ENCODE data around the gene ZSWIM8.

ZSWIM8 gene

GRCh38 chr10:73799899-73800559 is 14.6 kb downstream of the ZSWIM8 start:
- Histone ChIP-seq H3K9me3 (ENCODE audit: insufficient read depth, low read depth, low read length) (no peaks in the 10 kb centered on the region), H3K9ac (ENCODE audit: low read depth, low read length) (no peak overlapping the region), H3K27ac (ENCODE audit: low read length) (no peak overlapping the region), H3K27me3 (ENCODE audit: insufficient read depth, low read length) (no peaks in the 10 kb centered on the region), H3K4me3 (ENCODE audit: low read length) (no peak overlapping the region), H3K36me3 (ENCODE audit: insufficient read depth, low read depth, low read length) (peaks cover 82% of the 10 kb centered on the region), H3K4me1 (ENCODE audit: insufficient read depth, low read length) (no peaks in the 10 kb centered on the region)

- Histone ChIP-seq H3K9me3 (ENCODE audit: insufficient read depth, low read depth, low read length) (no peaks in the 10 kb centered on the region), H3K36me3 (ENCODE audit: insufficient read depth, low read depth, low read length) (peaks cover 80% of the 10 kb centered on the region), H3K27me3 (ENCODE audit: insufficient read depth, low read length) (no peaks in the 10 kb centered on the region), H3K4me1 (ENCODE audit: insufficient read depth, low read length) (no peaks in the 10 kb centered on the region), H3K27ac (ENCODE audit: low read length) (no peak overlapping the region), H3K4me3 (ENCODE audit: low read length) (no peak overlapping the region), H3K9ac (ENCODE audit: low read depth, low read length) (no peak overlapping the region)
Measured at GRCh38 chr10:73800560-73801252, 15.3 kb downstream of the ZSWIM8 start.

GRCh38 chr10:73801253-73801590 is 15.8 kb downstream of the ZSWIM8 start:
- no peaks in the 10 kb centered on the region for H3K4me1 ChIP-seq (ENCODE audit: insufficient read depth, low read length)
- no peak overlapping the region for H3K27ac ChIP-seq (ENCODE audit: low read length)
- H3K36me3 ChIP-seq (ENCODE audit: insufficient read depth, low read depth, low read length) = peaks cover 81% of the 10 kb centered on the region
- no peak overlapping the region for H3K4me3 ChIP-seq (ENCODE audit: low read length)
- no peak overlapping the region for H3K9ac ChIP-seq (ENCODE audit: low read depth, low read length)
- no peaks in the 10 kb centered on the region for H3K27me3 ChIP-seq (ENCODE audit: insufficient read depth, low read length)
- H3K9me3 ChIP-seq (ENCODE audit: insufficient read depth, low read depth, low read length) = no peaks in the 10 kb centered on the region

- no peak overlapping the region for H3K27ac ChIP-seq (ENCODE audit: low read length)
- H3K9ac ChIP-seq (ENCODE audit: low read depth, low read length) = no peak overlapping the region
- no peaks in the 10 kb centered on the region for H3K4me1 ChIP-seq (ENCODE audit: insufficient read depth, low read length)
Measured at GRCh38 chr10:73802276-73802991, 17.0 kb downstream of the ZSWIM8 start.

GRCh38 chr10:73803680-73804286 is 18.4 kb downstream of the ZSWIM8 start:
- Histone ChIP-seq H3K4me3 (ENCODE audit: low read length) (no peak overlapping the region), H3K9ac (ENCODE audit: low read depth, low read length) (no peak overlapping the region), H3K27me3 (ENCODE audit: insufficient read depth, low read length) (no peaks in the 10 kb centered on the region), H3K36me3 (ENCODE audit: insufficient read depth, low read depth, low read length) (peaks cover 78% of the 10 kb centered on the region), H3K27ac (ENCODE audit: low read length) (no peak overlapping the region), H3K9me3 (ENCODE audit: insufficient read depth, low read depth, low read length) (no peaks in the 10 kb centered on the region), H3K4me1 (ENCODE audit: insufficient read depth, low read length) (no peaks in the 10 kb centered on the region)

More at GRCh38 chr10:73802276-73802991, 17.0 kb downstream of the ZSWIM8 start:
- H3K27me3 ChIP-seq (ENCODE audit: insufficient read depth, low read length) = no peaks in the 10 kb centered on the region
- H3K4me3 ChIP-seq (ENCODE audit: low read length) = no peak overlapping the region
- H3K36me3 ChIP-seq (ENCODE audit: insufficient read depth, low read depth, low read length) = peaks cover 82% of the 10 kb centered on the region
- H3K9me3 ChIP-seq (ENCODE audit: insufficient read depth, low read depth, low read length) = no peaks in the 10 kb centered on the region

- no peaks in the 10 kb centered on the region for H3K9me3 ChIP-seq (ENCODE audit: insufficient read depth, low read depth, low read length)
- H3K27ac ChIP-seq (ENCODE audit: low read length) = no peak overlapping the region
- no peaks in the 10 kb centered on the region for H3K27me3 ChIP-seq (ENCODE audit: insufficient read depth, low read length)
- H3K4me3 ChIP-seq (ENCODE audit: low read length) = no peak overlapping the region
- H3K9ac ChIP-seq (ENCODE audit: low read depth, low read length) = no peak overlapping the region
- peaks cover 61% of the 10 kb centered on the region for H3K36me3 ChIP-seq (ENCODE audit: insufficient read depth, low read depth, low read length)
- H3K4me1 ChIP-seq (ENCODE audit: insufficient read depth, low read length) = no peaks in the 10 kb centered on the region
Measured at GRCh38 chr10:73806176-73806950, 21.0 kb downstream of the ZSWIM8 start.

GRCh38 chr10:73807471-73807870 is 22.1 kb downstream of the ZSWIM8 start:
- Histone ChIP-seq H3K27ac (ENCODE audit: low read length) (no peak overlapping the region), H3K4me1 (ENCODE audit: insufficient read depth, low read length) (no peaks in the 10 kb centered on the region; the same call in 1 of the 2 replicates), H3K9ac (ENCODE audit: low read depth, low read length) (no peak overlapping the region), H3K9me3 (ENCODE audit: insufficient read depth, low read depth, low read length) (no peaks in the 10 kb centered on the region), H3K36me3 (ENCODE audit: insufficient read depth, low read depth, low read length) (peaks cover 50% of the 10 kb centered on the region), H3K4me3 (ENCODE audit: low read length) (no peak overlapping the region), H3K27me3 (ENCODE audit: insufficient read depth, low read length) (no peaks in the 10 kb centered on the region)

- Histone ChIP-seq H3K9me3 (ENCODE audit: insufficient read depth, low read depth, low read length) (no peaks in the 10 kb centered on the region), H3K27me3 (ENCODE audit: insufficient read depth, low read length) (no peaks in the 10 kb centered on the region), H3K36me3 (ENCODE audit: insufficient read depth, low read depth, low read length) (peaks cover 43% of the 10 kb centered on the region), H3K27ac (ENCODE audit: low read length) (no peak overlapping the region), H3K4me1 (ENCODE audit: insufficient read depth, low read length) (no peaks in the 10 kb centered on the region; the same call in 1 of the 2 replicates), H3K9ac (ENCODE audit: low read depth, low read length) (no peak overlapping the region), H3K4me3 (ENCODE audit: low read length) (no peak overlapping the region)
Measured at GRCh38 chr10:73808021-73808815, 22.8 kb downstream of the ZSWIM8 start.

GRCh38 chr10:73809061-73809818 is 23.8 kb downstream of the ZSWIM8 start:
- H3K27ac ChIP-seq (ENCODE audit: low read length) = no peak overlapping the region
- no peak overlapping the region for H3K9ac ChIP-seq (ENCODE audit: low read depth, low read length)
- no peak overlapping the region for H3K4me3 ChIP-seq (ENCODE audit: low read length)
- H3K36me3 ChIP-seq (ENCODE audit: insufficient read depth, low read depth, low read length) = peaks cover 42% of the 10 kb centered on the region
- H3K4me1 ChIP-seq (ENCODE audit: insufficient read depth, low read length) = no peaks in the 10 kb centered on the region; the same call in 1 of the 2 replicates
- no peaks in the 10 kb centered on the region for H3K27me3 ChIP-seq (ENCODE audit: insufficient read depth, low read length)
- no peaks in the 10 kb centered on the region for H3K9me3 ChIP-seq (ENCODE audit: insufficient read depth, low read depth, low read length)

GRCh38 chr10:73810358-73810734 is 24.9 kb downstream of the ZSWIM8 start:
- peak overlapping the region; percentile 76 for H3K4me3 ChIP-seq (ENCODE audit: low read length)
- peaks cover 46% of the 10 kb centered on the region for H3K36me3 ChIP-seq (ENCODE audit: insufficient read depth, low read depth, low read length)
- no peaks in the 10 kb centered on the region for H3K9me3 ChIP-seq (ENCODE audit: insufficient read depth, low read depth, low read length)
- no peaks in the 10 kb centered on the region for H3K27me3 ChIP-seq (ENCODE audit: insufficient read depth, low read length)
- H3K9ac ChIP-seq (ENCODE audit: low read depth, low read length) = peak overlapping the region; percentile 67; the same call in 1 of the 2 replicates
- H3K27ac ChIP-seq (ENCODE audit: low read length) = no peak overlapping the region
- H3K4me1 ChIP-seq (ENCODE audit: insufficient read depth, low read length) = no peaks in the 10 kb centered on the region; the same call in 1 of the 2 replicates

Measured in iPS-20b (cell line).